GM18502 (cell line): ENCODE data around the gene SAMSN1.

Experiments used
- ATAC-seq: cut with Tn5 transposase; IDR thresholded peaks from one replicate; pipeline ENCODE4 v1.9.1; 2021; ENCODE audit warnings: mild to moderate bottlenecking; ENCODE audit not compliant: unreplicated experiment, poor library complexity

SAMSN1 gene

GRCh38 chr21:14545906-14546480 is at the start of gene SAMSN1:
Gene SAMSN1 (minus strand): TSS chr21:14546315. CDS start chr21:14546261, 54 bp downstream.
- peak; percentile 90 for ATAC-seq

DNA sequence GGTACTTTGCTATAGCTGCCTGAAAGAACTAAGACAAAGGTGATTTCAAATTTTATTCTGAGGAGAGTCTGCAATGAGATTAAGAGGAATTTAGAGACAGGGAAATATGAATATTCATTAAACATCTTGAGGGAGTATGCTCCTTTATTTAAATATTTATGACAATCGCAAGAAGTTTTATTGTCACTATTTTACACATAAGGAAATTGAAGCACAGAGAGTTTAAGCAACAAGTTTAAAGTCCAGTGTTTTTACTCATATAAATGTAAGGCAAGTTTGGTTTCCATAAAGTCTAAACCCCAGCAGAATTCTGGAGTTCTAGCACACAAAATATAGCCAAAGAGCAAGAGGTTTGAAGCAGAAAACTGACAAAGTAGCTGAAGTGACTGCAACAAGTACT is 49.3 kb upstream of the SAMSN1 start:
- ATAC-seq: no peak

GRCh38 chr21:14594967-14595366 is 48.9 kb upstream of the SAMSN1 start:
- ATAC-seq: no peak

DNA sequence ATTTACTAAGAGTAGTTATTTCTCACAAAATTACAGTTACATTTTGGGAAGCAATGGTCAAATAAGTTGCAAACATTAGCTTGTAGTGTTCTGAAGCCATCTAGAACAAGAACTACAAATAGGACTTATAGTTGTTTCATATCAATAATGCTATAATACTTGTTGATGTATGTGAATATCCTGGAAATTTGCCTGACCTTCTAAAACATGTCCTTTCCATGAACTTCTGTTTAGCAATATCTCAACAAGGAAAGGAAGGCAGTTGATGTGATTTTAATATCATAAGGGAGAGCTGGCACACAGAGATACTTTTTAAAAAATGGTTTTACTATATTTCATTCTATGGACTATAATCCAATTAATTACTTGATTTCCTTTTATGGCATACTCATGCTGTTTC is 47.1 kb upstream of the SAMSN1 start:
- no peak for ATAC-seq

GRCh38 chr21:14592296-14593000 is 46.3 kb upstream of the SAMSN1 start:
- ATAC-seq: no peak

DNA sequence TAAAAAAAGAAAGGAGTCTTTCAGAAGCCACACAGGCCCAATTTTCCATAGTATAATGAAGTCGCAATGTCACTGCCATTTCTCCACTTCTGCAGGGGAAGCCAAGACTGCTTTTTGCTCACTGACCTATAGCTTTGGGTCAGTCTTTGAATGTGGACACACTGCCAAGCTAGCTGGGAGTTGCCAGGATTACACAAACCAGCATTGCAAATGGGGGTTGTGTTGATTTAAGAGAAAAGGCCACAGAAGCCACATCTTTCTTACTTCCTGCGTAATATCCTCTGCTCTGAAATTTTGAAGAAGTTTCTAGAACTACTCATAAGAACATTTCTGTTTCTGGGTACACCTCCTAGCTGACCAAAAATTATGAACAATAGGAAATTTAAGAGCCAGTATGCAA is 45.8 kb upstream of the SAMSN1 start:
- no peak for ATAC-seq

DNA sequence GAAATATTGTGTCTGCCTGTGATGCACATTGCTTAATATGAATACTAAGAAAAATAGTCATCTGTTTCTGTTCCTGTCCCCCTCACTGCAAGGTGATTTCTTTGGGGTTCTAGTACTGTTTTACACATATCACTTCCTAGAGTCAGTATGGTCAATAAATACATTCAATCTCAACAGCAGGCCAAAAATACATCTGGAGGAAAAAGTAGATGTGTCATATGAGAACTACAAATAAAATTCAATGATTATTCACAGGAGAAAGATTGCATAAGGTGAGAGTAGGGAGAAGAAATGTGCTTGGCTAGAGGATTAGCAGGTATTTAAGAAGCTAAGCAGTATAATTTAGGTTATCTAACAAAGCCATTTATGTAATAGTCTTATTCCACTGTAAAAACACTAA is 45.3 kb upstream of the SAMSN1 start:
- no peak for ATAC-seq

DNA sequence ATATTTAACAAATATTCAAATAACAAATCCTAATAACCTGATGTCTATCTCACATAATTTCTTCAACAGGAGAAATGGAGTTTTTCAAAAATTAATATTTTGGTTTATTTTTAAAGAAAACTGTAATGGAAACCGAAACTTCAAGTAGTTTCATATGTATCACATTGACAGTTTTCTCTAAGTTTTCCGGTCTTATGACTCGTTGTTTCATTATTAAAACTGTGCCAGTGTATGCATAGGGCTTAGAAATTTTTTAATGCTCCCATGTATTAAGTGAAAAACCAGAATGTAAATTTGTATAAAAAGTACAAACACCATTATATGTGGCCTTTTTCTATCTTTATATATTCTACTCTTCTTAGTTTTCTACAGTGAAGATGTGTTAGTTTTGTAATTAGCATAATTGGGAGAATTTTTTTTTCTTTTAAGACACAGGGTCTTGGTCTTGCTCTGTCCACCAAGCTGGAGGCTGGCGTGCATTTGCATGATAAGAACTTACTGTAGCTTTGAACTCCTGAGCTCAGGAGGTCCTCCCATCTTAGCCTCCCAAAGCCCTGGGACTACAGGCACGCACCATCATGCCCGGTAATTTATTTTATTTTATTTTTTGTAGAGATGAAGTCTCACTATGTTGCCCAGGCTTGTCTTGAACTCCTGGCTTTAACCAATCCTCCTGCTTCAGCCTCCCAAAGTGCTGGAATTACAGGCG is 43.9 kb upstream of the SAMSN1 start:
- peak; percentile 90 for ATAC-seq

GRCh38 chr21:14587266-14587665 is 41.2 kb upstream of the SAMSN1 start:
- ATAC-seq: no peak

- ATAC-seq: no peak
Measured at GRCh38 chr21:14585122-14585521, 39.0 kb upstream of the SAMSN1 start.

DNA sequence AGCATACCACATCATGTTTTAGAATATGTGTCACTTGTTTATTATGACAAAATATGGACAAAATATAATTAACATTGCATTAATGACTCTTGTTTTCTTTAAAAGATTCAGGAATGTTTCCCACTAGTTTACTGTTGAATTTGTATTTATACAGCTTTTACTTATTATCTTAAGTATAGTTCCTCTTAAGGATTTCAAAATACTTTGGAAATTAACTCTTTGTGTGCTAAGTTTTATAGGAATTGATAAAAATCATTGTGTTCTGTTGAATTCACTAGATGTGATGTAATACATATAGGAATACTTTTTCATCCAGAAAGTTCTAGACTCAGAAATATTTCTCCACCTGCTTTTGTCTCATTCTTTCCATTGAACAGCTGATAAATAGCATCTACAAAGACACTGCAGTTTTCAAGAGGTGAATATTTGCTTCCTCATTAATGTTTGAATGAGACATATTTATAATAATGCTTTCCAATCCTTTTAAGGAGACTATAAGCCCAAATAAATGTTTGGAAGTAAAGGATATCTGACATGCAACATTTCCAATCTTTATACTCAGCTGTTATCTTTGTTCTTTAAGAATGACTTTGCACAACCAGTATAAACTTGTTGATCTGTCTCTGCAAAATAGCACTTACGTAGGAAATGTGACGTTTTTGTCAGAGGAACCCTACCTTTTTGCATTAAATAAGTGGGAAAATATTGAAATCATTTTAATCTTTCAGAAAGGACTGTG is 38.4 kb upstream of the SAMSN1 start:
- ATAC-seq: no peak

GRCh38 chr21:14583629-14584255 is 37.6 kb upstream of the SAMSN1 start:
- ATAC-seq: no peak

DNA sequence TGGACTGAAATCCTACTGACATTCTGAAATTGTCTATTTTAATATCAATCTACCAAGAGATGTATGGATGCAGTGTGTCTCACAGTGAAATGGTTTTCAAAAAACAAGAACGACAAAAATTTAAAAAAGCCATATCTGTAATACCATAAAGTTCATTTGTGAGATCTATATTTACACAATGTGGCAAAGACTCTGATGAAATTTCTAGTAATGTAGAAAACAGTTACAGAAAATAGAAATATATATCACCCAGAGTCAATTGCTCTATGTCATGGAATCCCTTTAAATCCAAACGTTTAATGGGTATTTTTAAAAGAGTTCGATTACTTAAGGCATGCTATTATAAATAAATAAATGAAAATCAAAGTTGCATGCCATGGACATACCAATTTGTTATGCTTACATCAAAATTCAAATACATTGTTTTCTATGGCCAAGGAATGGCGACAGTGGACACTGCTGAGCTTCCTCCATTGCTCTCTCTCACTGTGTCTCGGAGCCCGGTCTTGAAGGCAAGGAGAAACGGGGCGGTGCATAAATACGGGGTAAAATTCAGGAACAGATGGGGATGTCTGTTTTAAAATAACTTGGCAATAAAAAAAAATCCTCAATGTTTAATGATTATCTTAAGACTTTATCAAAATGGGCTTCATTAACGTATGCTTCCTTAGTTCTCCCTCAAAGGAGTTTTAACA is 37.0 kb upstream of the SAMSN1 start:
- no peak for ATAC-seq

- no peak for ATAC-seq
Measured at GRCh38 chr21:14581902-14582457, 35.9 kb upstream of the SAMSN1 start.

DNA sequence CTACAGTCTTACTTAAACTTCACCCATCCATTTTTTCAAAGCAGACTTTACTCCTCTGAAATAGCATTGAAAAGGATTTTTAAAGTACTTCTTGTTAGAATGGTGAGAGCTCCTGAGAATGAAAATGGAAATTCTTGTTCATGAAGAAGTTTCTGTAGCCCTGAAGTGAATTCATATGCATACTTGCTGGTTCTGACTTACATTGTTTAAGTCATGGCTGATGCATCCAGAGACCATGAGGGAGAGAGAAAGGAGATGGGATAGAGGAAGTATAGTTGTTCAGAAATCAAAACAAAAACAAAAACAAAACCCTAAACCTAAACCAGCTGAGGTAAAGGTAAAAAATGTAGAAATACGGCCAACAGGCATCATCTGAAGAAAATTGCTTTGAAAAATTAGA is 27.1 kb upstream of the SAMSN1 start:
- ATAC-seq: no peak

GRCh38 chr21:14572204-14572780 is 26.2 kb upstream of the SAMSN1 start:
- peak; percentile 79 for ATAC-seq

- no peak for ATAC-seq
Measured at GRCh38 chr21:14569868-14570267, 23.8 kb upstream of the SAMSN1 start.

DNA sequence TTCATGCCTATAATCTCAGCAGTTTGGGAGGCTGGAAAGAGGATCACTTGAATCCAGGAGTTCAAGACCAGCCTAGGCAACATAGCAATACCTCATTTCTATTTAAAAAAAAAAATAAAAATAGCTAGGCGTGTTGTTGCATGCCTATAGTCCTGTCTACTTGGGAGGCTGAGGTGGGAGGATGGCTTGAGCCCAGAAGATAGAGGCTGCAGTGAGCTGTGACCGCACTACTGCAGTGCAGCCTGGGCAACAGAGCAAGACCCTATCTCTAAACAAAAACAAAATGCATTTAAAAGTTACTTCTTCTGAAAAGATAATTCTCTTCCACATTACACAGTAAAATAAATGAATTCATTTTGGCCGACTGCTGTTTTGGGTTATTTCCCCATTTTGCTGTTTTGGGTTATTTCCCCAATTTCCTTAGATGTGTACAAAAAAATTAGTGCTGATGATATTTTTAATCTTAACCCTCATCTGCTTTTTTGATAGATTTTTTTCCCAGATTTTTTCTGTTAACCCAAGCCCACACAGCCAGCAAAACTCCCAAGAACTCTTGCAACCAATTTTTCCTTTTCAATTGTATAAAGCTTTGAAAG is 23.0 kb upstream of the SAMSN1 start:
- ATAC-seq: no peak
